Prostate gland (tissue), 2 donors: ENCODE results near the gene AGAP9.

ENCODE experiments used
- POLR2A ChIP-seq: fragments of 450-650 bp; IDR thresholded peaks from one replicate; pipeline ENCODE4 v1.6.1; 2016; ENCODE audit warnings: antibody characterized with exemption, mild to moderate bottlenecking
- POLR2AphosphoS5 ChIP-seq: sonication (generic); formaldehyde crosslinking; IDR thresholded peaks from one replicate; pipeline ENCODE4 v1.6.1; 2017; ENCODE audit warnings: antibody characterized with exemption
- TF ChIP-seq, protein P1 (sequence below), 4 experiments: fragments of 200-600 bp in 2 of 4; fragments of 450-650 bp in 2 of 4; sonication (generic) in 2 of 4; IDR thresholded peaks; 1 replicate in 3 of 4; 2 replicates in 1 of 4; pipeline ENCODE4 v1.5.1; 2016 to 2019; ENCODE audit warnings: antibody characterized with exemption in 4 of 4, mild to moderate bottlenecking in 2 of 4, moderate library complexity in 2 of 4

DNA sequence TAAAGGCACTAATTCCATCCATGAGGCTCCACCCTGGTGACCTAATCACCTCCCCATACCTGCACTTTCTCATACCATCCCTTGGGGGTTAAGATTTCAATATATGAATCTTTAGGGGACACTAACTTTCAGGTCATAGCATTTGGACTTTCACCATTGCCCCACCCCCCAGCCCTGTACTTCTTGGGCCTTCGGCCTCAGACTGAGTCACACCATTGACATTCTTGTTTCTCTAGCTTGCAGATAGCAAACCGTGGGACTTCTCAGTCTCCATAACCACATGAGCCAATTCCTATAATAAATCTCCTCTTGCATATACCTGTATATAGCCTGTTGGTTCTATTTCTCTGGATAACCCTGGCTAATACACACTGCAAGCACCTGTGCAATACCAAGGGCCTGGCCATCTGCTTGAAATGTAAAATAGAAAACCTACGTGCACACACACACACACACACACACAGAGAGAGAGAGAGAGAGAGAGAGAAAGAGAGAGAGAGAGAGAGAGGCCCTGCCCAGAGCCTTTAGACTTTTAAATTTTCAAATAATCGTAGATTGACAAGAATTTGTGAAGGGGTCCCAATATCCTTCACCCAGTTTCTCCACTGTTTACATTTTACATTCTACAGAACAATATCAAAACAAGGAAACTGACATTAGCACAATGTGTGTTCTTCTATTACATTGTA is 64.8 kb downstream of the AGAP9 start:
- TF ChIP-seq, protein P1, sequence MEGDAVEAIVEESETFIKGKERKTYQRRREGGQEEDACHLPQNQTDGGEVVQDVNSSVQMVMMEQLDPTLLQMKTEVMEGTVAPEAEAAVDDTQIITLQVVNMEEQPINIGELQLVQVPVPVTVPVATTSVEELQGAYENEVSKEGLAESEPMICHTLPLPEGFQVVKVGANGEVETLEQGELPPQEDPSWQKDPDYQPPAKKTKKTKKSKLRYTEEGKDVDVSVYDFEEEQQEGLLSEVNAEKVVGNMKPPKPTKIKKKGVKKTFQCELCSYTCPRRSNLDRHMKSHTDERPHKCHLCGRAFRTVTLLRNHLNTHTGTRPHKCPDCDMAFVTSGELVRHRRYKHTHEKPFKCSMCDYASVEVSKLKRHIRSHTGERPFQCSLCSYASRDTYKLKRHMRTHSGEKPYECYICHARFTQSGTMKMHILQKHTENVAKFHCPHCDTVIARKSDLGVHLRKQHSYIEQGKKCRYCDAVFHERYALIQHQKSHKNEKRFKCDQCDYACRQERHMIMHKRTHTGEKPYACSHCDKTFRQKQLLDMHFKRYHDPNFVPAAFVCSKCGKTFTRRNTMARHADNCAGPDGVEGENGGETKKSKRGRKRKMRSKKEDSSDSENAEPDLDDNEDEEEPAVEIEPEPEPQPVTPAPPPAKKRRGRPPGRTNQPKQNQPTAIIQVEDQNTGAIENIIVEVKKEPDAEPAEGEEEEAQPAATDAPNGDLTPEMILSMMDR (IDR thresholded peaks at IDR 0.05): no peak
- TF ChIP-seq POLR2A (no peak), POLR2AphosphoS5 (no peak)
